NCI-H69 (cell line): ENCODE measurements around the gene GGA2.
"Not testable (repeated sequence)": the region's sequence is repeated elsewhere in the genome, so short reads cannot be mapped to it uniquely, and the experiment has no call there.

Experiments used
- DNase-seq: peaks from one replicate; lab custom pipeline; 2025; lab: John Stamatoyannopoulos, UW

The GGA2 gene

GRCh38 chr16:23524886-23525285 lies 14.6 kb upstream of the GGA2 start:
- DNase-seq = no peak

- DNase-seq = no peak
Measured at GRCh38 chr16:23523876-23524385, 13.6 kb upstream of the GGA2 start.

GRCh38 chr16:23523321-23523720 lies 13.0 kb upstream of the GGA2 start:
- no peak for DNase-seq

- no peak for DNase-seq
Measured at GRCh38 chr16:23521965-23522364, 11.7 kb upstream of the GGA2 start.

GRCh38 chr16:23521037-23521743 lies 10.9 kb upstream of the GGA2 start:
- no peak for DNase-seq

GRCh38 chr16:23520500-23520899 lies 10.2 kb upstream of the GGA2 start:
- DNase-seq = no peak

GRCh38 chr16:23519282-23519681 lies 9.0 kb upstream of the GGA2 start:
- peak; percentile 18 for DNase-seq

GRCh38 chr16:23518435-23518891 lies 8.2 kb upstream of the GGA2 start:
- DNase-seq = peak; percentile 72

GRCh38 chr16:23516366-23517137 lies 6.3 kb upstream of the GGA2 start:
- peak; percentile 13 for DNase-seq

GRCh38 chr16:23515881-23516280 lies 5.6 kb upstream of the GGA2 start:
- no peak for DNase-seq

GRCh38 chr16:23514381-23515152 lies 4.3 kb upstream of the GGA2 start:
- no peak for DNase-seq

GRCh38 chr16:23512168-23512695 lies 1.9 kb upstream of the GGA2 start:
- no peak for DNase-seq

GRCh38 chr16:23511731-23512130 lies 1.4 kb upstream of the GGA2 start:
- DNase-seq = no peak

GRCh38 chr16:23510915-23511270 lies 599 bp upstream of the GGA2 start:
- DNase-seq = not testable (repeated sequence)

- DNase-seq = peak; percentile 69
Measured at GRCh38 chr16:23509782-23510163, 521 bp downstream of the GGA2 start.

GRCh38 chr16:23509441-23509754 lies 896 bp downstream of the GGA2 start:
- DNase-seq = no peak

- DNase-seq = peak; percentile 69
Measured at GRCh38 chr16:23508589-23509440, 1.5 kb downstream of the GGA2 start.

- DNase-seq = no peak
Measured at GRCh38 chr16:23506606-23506994, 3.7 kb downstream of the GGA2 start.

- no peak for DNase-seq
Measured at GRCh38 chr16:23505671-23506605, 4.4 kb downstream of the GGA2 start.

- no peak for DNase-seq
Measured at GRCh38 chr16:23505180-23505665, 5.1 kb downstream of the GGA2 start.
